AG04449 (cell line): ENCODE results near the gene CHD5.
"Not testable (repeated sequence)": the region's sequence is repeated elsewhere in the genome, so short reads cannot be mapped to it uniquely, and the experiment has no call there.

Experiments used
- CTCF ChIA-PET: fragments of 350-600 bp; formaldehyde crosslinking; extraction: SDS; loops from one replicate; lab custom pipeline; 2021; ENCODE audit warnings: antibody characterized with exemption; lab: Yijun Ruan, JAX
- POLR2A ChIA-PET: fragments of 400-600, 350-600 bp; formaldehyde crosslinking; extraction: SDS; loops from one replicate; lab custom pipeline; 2020; ENCODE audit warnings: antibody characterized with exemption, inconsistent platforms; lab: Yijun Ruan, JAX
- DNase-seq: peaks from one replicate; pipeline ENCODE4 v3.0.0-alpha.2; 2010; ENCODE audit warnings: low read depth, low spot score
- H3K4me3 ChIP-seq: 2 replicates; pipeline ENCODE4 v1.5.1; 2011; ENCODE audit warnings: low read depth, mild to moderate bottlenecking, control low read depth, low read length
- TF ChIP-seq, protein P1 (sequence below): IDR thresholded peaks from one replicate; pipeline ENCODE4 v1.5.1; 2011; ENCODE audit warnings: mild to moderate bottlenecking, moderate library complexity, low read length, control low read depth, inconsistent platforms; ENCODE audit not compliant: insufficient read depth; ENCODE audit errors: missing control alignments

Gene CHD5

DNA sequence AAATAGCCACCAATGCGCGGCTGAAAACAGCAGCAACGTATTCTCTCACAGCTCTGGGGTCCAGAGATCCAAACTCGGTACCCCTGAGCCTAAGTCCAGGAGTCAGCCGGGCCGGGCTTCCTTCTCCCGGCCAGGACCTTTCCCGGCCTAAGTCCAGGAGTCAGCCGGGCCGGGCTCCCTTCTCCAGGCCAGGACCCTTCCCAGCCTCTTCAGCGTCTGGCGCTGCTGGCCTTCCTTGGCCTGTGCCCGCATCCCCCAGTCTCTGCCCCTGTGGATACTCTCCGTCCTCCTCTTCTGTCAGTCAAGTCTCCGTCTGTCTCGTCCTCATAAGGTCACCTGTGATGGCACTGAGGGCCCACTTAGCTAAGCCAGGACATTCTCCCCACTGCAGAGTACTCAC is 102.2 kb downstream of the CHD5 start:
- TF ChIP-seq, protein P1, sequence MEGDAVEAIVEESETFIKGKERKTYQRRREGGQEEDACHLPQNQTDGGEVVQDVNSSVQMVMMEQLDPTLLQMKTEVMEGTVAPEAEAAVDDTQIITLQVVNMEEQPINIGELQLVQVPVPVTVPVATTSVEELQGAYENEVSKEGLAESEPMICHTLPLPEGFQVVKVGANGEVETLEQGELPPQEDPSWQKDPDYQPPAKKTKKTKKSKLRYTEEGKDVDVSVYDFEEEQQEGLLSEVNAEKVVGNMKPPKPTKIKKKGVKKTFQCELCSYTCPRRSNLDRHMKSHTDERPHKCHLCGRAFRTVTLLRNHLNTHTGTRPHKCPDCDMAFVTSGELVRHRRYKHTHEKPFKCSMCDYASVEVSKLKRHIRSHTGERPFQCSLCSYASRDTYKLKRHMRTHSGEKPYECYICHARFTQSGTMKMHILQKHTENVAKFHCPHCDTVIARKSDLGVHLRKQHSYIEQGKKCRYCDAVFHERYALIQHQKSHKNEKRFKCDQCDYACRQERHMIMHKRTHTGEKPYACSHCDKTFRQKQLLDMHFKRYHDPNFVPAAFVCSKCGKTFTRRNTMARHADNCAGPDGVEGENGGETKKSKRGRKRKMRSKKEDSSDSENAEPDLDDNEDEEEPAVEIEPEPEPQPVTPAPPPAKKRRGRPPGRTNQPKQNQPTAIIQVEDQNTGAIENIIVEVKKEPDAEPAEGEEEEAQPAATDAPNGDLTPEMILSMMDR: no peak
- no peak overlapping the region for H3K4me3 ChIP-seq
- ChIA-PET POLR2A (no interaction called here), CTCF (no interaction called here)
- no peak for DNase-seq

- ChIA-PET CTCF (no interaction called here), POLR2A (no interaction called here)
- H3K4me3 ChIP-seq: no peak overlapping the region
- TF ChIP-seq, protein P1: no peak
- DNase-seq: no peak
Observed at GRCh38 chr1:6077506-6077905, 102.6 kb downstream of the CHD5 start.

DNA sequence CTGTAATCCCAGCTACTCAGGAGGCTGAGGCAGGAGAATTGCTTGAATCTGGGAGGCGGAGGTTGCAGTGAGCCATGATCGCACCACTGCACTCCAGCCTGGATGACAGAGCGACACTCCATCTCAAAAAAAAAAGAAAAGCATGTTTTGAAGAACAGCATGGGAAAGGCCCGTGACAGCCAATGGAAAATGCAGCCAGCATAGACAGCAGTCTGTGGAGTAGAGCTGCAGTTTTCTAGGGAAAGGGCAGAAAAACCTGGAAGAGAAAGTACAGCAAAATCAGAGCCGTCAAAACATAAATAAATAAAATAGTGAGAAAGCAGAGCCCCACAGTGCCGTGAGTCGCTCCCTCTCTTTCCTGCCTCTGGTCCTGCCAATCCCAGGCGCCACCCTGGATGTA is 103.1 kb downstream of the CHD5 start:
- CTCF ChIA-PET: interaction anchor here (1.4 kb wide), 1 partner anchor 24 kb away, joined by 5 read pairs; no protein-coding TSS in a partner anchor
- H3K4me3 ChIP-seq, DNase-seq, POLR2A ChIA-PET: not testable (repeated sequence)

DNA sequence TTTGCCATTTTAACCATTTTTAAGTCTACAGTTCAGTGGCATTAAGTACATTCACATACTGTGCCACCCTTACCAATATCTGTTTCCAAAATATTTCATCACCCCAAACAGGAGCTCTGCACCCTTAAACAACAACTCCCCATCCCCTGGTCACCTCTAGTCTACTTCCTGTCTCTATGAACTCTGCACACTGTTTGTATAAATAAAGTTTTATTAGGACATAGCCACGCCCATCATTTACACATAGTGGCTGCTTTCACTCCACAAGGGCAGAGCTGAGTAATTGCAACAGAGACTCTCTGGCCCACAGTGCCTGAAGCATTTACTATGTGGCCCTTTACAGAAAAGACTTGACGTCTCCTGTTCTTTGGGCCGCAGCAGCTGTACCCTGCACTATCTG is 104.4 kb downstream of the CHD5 start:
- no peak overlapping the region for H3K4me3 ChIP-seq
- POLR2A ChIA-PET: no interaction called here
- TF ChIP-seq, protein P1: no peak
- CTCF ChIA-PET: interaction anchor here (1.3 to 1.4 kb wide), 2 partner anchors 23 to 362 kb away, joined by 3 to 5 read pairs; no protein-coding TSS in a partner anchor
- DNase-seq: no peak

- TF ChIP-seq, protein P1: no peak
- no peak overlapping the region for H3K4me3 ChIP-seq
- ChIA-PET POLR2A (no interaction called here), CTCF (interaction anchor here (1.3 to 1.5 kb wide), 2 partner anchors 21 to 363 kb away, joined by 3 to 4 read pairs; no protein-coding TSS in a partner anchor)
- DNase-seq: no peak
Observed at GRCh38 chr1:6074192-6074901, 105.8 kb downstream of the CHD5 start.

- TF ChIP-seq, protein P1: no peak
- DNase-seq: no peak
- H3K4me3 ChIP-seq: no peak overlapping the region
- ChIA-PET POLR2A (no interaction called here), CTCF (interaction anchor here (1.5 kb wide), 1 partner anchor 20 kb away, joined by 4 read pairs; no protein-coding TSS in a partner anchor)
Observed at GRCh38 chr1:6073480-6074053, 106.6 kb downstream of the CHD5 start.
